Right lobe of liver (tissue), 6 donors: ENCODE results near the gene TM9SF2. TPM values are rescaled to one million over a fixed set of nuclear protein-coding genes. Genes with fewer than 3 reads are reported as not detected.

Experiments used
- ATAC-seq, 4 donors: fragments of 200-7000 bp; cut with Tn5 transposase; one replicate each; pipeline ENCODE4 v1.9.1; 2020; ENCODE audit warnings: mild to moderate bottlenecking in 4 of 4, moderate library complexity in 4 of 4
- DNase-seq, 3 donors: peaks; one replicate each; pipeline ENCODE4 v3.0.0-alpha.2; 2020
- H3K27ac ChIP-seq, 3 donors: fragments of 200-600 bp; one replicate each; pipeline ENCODE4 v1.8.0; 2022
- H3K27me3 ChIP-seq, 2 donors: fragments of 200-600 bp; one replicate each; pipeline ENCODE4 v1.8.0; 2022
- H3K36me3 ChIP-seq, 4 donors: fragments of 200-600 bp; sonication (generic) in 1 of 4; one replicate each; pipeline versions ENCODE4 v1.5.1 to v1.8.0; 2017 to 2022; ENCODE audit warnings: control low read depth in 1 of 4
- H3K4me1 ChIP-seq, 4 donors: fragments of 200-600 bp; sonication (generic) in 1 of 4; one replicate each; pipeline versions ENCODE4 v1.5.1 to v1.8.0; 2017 to 2022; ENCODE audit warnings: control low read depth in 1 of 4
- H3K4me3 ChIP-seq, 3 donors: fragments of 200-600 bp; one replicate each; pipeline ENCODE4 v1.8.0; 2022
- H3K9me3 ChIP-seq, 4 donors: fragments of 200-600 bp; sonication (generic) in 1 of 4; one replicate each; pipeline versions ENCODE4 v1.5.1 to v1.8.0; 2017 to 2022; ENCODE audit warnings: control low read depth in 1 of 4
- CTCF ChIP-seq, 4 donors: fragments of 200-600 bp in 3 of 4; fragments of 450-650 bp in 1 of 4; IDR thresholded peaks; one replicate each; pipeline versions ENCODE4 v1.5.1 to v1.8.0; 2016 to 2022; ENCODE audit warnings: antibody characterized with exemption in 4 of 4, mild to moderate bottlenecking in 2 of 4
- POLR2A ChIP-seq: fragments of 450-650 bp; IDR thresholded peaks from one replicate; pipeline ENCODE4 v1.6.1; 2017; ENCODE audit warnings: antibody characterized with exemption, mild to moderate bottlenecking
- WGBS: methylation state at CpG from one replicate; pipeline ENCODE4 v1.1.6; 2018; ENCODE audit warnings: low coverage, low lambda C conversion rate; ENCODE audit not compliant: insufficient coverage; ENCODE audit errors: missing lambda C conversion rate; 5-methylcytosine and 5-hydroxymethylcytosine counted together
- intact Hi-C, 2 donors: fragments of 100-400 bp; cut with DNase I; formaldehyde crosslinking; loops; one replicate each; pipeline versions ENCODE4 v1.11.2 to v1.14.1; 2022
- total RNA-seq, 6 experiments: library from RNA; depleted of rRNA in 2 of 6; stranded (reverse); fragments of >200 nt in 2 of 6; fragmentation: NEBNext Ultra II Directional in 3 of 6; extraction: Animal tissue kit (Norgen Biotek cat#: 25700) in 3 of 6; gene quantifications; one replicate each; pipeline versions ENCODE4 v1.1.0 to v1.2.4, GENCODE V29; 2016 to 2023
- donor health status: DM: no; HTN: yes; CAD: no.
- donor health status: DM: no; HTN: no; CAD: no.
- donor health status: DM: no; HTN: no; CAD: no.
- donor health status: DM: no; HTN: yes; CAD: no.
- donor health status: DM: no; HTN: yes; CAD: no.

Gene TM9SF2
- total RNA-seq, 6 experiments from 2014 or later: 83.6 to 102 (median 92.2) TPM

GRCh38 chr13:99542788-99543406 lies 41.6 kb downstream of the TM9SF2 start:
- DNase-seq: no peak
- Histone ChIP-seq H3K27ac (no peak overlapping the region), H3K9me3 (no peaks in the 10 kb centered on the region), H3K4me3 (no peak overlapping the region), H3K27me3 (no peaks in the 10 kb centered on the region), H3K4me1 (peaks cover 0 to 4% (median 0%) of the 10 kb centered on the region in 4 donors), H3K36me3 (peaks cover 0 to 67% (median 15%) of the 10 kb centered on the region in 4 donors)
- ATAC-seq: peak; percentile 47 to 76 (median 66)
- 75% methylated on average over 8 of the region's 8 CpGs for WGBS
- intact Hi-C loops: no loop called here
- TF ChIP-seq POLR2A (no peak), CTCF (IDR thresholded peaks at IDR 0.05) (no peak)

- H3K36me3 ChIP-seq: peaks cover 0 to 64% (median 15%) of the 10 kb centered on the region in 4 donors
Measured at GRCh38 chr13:99545361-99545760, 44.1 kb downstream of the TM9SF2 start.

DNA sequence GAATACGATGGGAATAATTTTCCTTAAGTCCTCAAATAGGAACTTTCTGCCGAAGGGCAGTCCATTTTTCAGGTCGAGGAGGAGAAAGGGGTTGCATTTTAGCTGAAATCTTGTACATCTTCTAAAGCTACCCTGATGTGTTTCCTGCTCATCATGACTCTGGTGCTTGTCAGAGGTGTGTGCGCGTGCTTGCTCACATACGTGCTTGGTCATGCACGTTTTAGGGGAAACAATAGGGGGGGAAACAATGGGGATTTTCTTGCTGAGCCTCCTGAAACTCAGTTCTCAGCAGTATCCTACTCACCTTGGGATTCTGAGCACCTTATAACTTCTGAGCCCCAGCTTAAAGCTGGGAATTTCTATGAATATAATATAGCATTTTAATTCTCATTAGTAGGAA lies 44.7 kb downstream of the TM9SF2 start:
- no peak for ATAC-seq
- TF ChIP-seq CTCF (IDR thresholded peaks at IDR 0.05) (no peak), POLR2A (no peak)
- intact Hi-C loops: no loop called here
- H3K36me3 ChIP-seq: peaks cover 0 to 60% (median 13%) of the 10 kb centered on the region in 4 donors
- H3K27ac ChIP-seq: no peak overlapping the region
- no peaks in the 10 kb centered on the region for H3K9me3 ChIP-seq
- H3K4me3 ChIP-seq: no peak overlapping the region
- 88% methylated on average over 6 of the region's 7 CpGs for WGBS
- H3K4me1 ChIP-seq: peaks cover 0 to 6% (median 0%) of the 10 kb centered on the region in 4 donors
- DNase-seq: no peak
- no peaks in the 10 kb centered on the region for H3K27me3 ChIP-seq

More at GRCh38 chr13:99545361-99545760, 44.1 kb downstream of the TM9SF2 start:
- Histone ChIP-seq H3K4me3 (no peak overlapping the region), H3K27ac (no peak overlapping the region), H3K4me1 (peaks cover 0 to 6% (median 0%) of the 10 kb centered on the region in 4 donors), H3K27me3 (no peaks in the 10 kb centered on the region), H3K9me3 (no peaks in the 10 kb centered on the region)
- DNase-seq: no peak
- TF ChIP-seq CTCF (IDR thresholded peaks at IDR 0.05) (no peak), POLR2A (no peak)
- ATAC-seq: no peak
- intact Hi-C loops: no loop called here
- WGBS: 74% methylated on average over 2 of the region's 6 CpGs

- no peaks in the 10 kb centered on the region for H3K9me3 ChIP-seq
- no peak for DNase-seq
- no peaks in the 10 kb centered on the region for H3K27me3 ChIP-seq
- H3K4me1 ChIP-seq: peaks cover 0 to 6% (median 0%) of the 10 kb centered on the region in 4 donors
- intact Hi-C loops: no loop called here
- no peak overlapping the region for H3K27ac ChIP-seq
- ATAC-seq: no peak
- H3K4me3 ChIP-seq: no peak overlapping the region
- TF ChIP-seq POLR2A (no peak), CTCF (IDR thresholded peaks at IDR 0.05) (no peak)
- 95% methylated on average over 7 of the region's 7 CpGs for WGBS
- peaks cover 0 to 54% (median 14%) of the 10 kb centered on the region in 4 donors for H3K36me3 ChIP-seq
Measured at GRCh38 chr13:99546878-99547277, 45.6 kb downstream of the TM9SF2 start.
